IPS-20b (cell line): ENCODE results near the gene TPRA1.

ENCODE experiments used
- H3K27ac ChIP-seq: one replicate; pipeline ENCODE4 v1.5.1; 2013; ENCODE audit warnings: low read length
- H3K27me3 ChIP-seq: 2 replicates; pipeline ENCODE4 v1.6.1; 2013; ENCODE audit warnings: mild to moderate bottlenecking, low read length, inconsistent platforms; ENCODE audit not compliant: insufficient read depth
- H3K36me3 ChIP-seq: 2 replicates; pipeline ENCODE4 v1.6.1; 2013; ENCODE audit warnings: low read depth, mild to moderate bottlenecking, inconsistent platforms, low read length, moderate library complexity; ENCODE audit not compliant: insufficient read depth
- H3K4me1 ChIP-seq: 2 replicates; pipeline ENCODE4 v1.6.1; 2013; ENCODE audit warnings: mild to moderate bottlenecking, control low read depth, inconsistent platforms, low read length, moderate library complexity; ENCODE audit not compliant: insufficient read depth
- H3K4me3 ChIP-seq: 2 replicates; pipeline ENCODE4 v1.5.1; 2013; ENCODE audit warnings: mild to moderate bottlenecking, low read length, inconsistent platforms
- H3K9ac ChIP-seq: 2 replicates; pipeline ENCODE4 v1.6.1; 2013; ENCODE audit warnings: low read depth, mild to moderate bottlenecking, inconsistent platforms, low read length, moderate library complexity
- H3K9me3 ChIP-seq: 2 replicates; pipeline ENCODE4 v1.6.1; 2013; ENCODE audit warnings: mild to moderate bottlenecking, low read depth, low read length, inconsistent platforms; ENCODE audit not compliant: insufficient read depth

Gene TPRA1

DNA sequence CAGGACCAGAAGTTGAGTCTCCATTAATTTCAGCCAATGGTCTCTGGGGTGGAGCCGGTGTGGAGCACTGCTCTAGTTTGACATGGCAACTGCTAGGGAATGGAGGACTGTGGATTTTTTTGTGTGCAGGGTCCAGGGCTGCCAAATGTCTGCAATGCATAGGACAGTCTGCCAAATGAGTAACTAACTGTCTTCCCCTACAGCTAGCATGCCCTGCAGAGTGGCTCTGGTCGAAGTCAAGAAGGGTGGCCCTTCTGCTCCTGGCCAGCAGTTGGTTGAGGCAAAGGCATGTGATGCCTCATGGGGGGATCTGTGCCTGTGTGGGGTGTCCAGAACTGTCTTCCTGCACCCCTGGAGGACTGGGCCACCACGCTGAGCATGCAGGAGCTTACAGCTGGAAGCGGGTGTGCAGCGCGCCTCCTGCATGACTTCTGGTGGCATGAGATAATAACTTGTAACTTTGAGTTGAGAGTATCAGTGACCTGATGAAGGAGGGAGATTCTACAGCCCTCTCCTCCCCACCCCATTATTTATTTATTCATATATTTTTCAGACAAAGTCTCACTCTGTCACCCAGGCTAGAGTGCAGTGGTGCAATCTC, 4.6 kb downstream of the TPRA1 start:
- Histone ChIP-seq H3K4me1 (peaks cover 3% of the 10 kb centered on the region; the same call in 1 of the 2 replicates), H3K36me3 (no peaks in the 10 kb centered on the region), H3K9ac (no peak overlapping the region), H3K9me3 (no peaks in the 10 kb centered on the region), H3K27me3 (peaks cover 8% of the 10 kb centered on the region; the same call in 1 of the 2 replicates), H3K4me3 (no peak overlapping the region), H3K27ac (no peak overlapping the region)

DNA sequence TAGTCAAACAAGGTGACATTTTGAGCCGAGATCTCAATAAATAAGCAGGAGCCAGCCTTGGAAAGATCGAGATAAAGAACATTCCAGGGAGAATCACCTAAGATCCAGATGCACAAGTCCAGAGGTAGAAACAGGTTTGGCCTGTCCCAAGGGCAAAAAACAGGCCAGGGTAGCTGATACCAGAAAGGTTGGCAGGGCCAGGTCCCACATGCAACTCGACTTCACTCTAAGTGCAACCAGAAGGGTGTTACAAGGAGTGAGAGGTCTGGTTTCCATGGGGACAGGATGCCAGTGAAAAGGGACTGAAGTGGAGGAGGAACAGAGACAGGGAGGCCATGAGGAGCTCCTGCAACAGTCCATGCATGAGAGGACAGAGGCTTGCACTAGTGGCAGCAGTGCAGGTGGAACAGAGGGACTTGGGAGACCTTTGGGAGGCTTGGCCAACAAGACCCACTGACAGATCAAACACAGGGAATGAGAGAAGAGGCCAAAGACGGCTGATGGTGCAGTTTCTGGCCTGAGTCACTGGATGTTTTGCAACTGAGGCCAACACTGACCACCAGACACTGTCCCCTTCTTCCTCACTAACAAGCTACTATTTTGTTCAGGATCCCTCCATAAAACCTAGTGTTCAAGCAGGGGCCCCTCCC, 5.2 kb downstream of the TPRA1 start:
- Histone ChIP-seq H3K27ac (no peak overlapping the region), H3K9ac (no peak overlapping the region), H3K36me3 (no peaks in the 10 kb centered on the region), H3K27me3 (peaks cover 8% of the 10 kb centered on the region; the same call in 1 of the 2 replicates), H3K4me1 (peaks cover 3% of the 10 kb centered on the region; the same call in 1 of the 2 replicates), H3K4me3 (no peak overlapping the region), H3K9me3 (no peaks in the 10 kb centered on the region)

DNA sequence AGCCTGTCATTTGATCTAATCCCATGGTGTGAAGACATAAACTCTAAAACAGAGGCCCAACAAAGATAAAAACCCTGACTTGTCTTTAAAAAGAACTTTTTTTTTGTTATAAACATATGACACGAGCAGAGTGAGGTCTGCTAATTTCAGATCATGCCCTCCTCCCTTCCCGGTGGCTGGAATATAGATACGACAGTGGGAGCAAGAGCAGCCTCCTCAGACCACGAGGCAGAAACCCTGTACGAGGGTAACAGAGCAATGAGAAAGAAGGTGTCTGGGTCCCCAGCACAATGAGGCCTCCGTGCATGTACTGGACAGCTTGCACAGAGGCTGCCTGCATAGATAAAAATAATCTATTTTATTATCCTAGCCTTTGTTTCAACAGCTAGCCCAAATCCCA, 5.8 kb downstream of the TPRA1 start:
- Histone ChIP-seq H3K27me3 (peaks cover 7% of the 10 kb centered on the region; the same call in 1 of the 2 replicates), H3K27ac (no peak overlapping the region), H3K36me3 (no peaks in the 10 kb centered on the region), H3K9ac (no peak overlapping the region), H3K9me3 (no peaks in the 10 kb centered on the region), H3K4me1 (peaks cover 3% of the 10 kb centered on the region; the same call in 1 of the 2 replicates), H3K4me3 (no peak overlapping the region)

DNA sequence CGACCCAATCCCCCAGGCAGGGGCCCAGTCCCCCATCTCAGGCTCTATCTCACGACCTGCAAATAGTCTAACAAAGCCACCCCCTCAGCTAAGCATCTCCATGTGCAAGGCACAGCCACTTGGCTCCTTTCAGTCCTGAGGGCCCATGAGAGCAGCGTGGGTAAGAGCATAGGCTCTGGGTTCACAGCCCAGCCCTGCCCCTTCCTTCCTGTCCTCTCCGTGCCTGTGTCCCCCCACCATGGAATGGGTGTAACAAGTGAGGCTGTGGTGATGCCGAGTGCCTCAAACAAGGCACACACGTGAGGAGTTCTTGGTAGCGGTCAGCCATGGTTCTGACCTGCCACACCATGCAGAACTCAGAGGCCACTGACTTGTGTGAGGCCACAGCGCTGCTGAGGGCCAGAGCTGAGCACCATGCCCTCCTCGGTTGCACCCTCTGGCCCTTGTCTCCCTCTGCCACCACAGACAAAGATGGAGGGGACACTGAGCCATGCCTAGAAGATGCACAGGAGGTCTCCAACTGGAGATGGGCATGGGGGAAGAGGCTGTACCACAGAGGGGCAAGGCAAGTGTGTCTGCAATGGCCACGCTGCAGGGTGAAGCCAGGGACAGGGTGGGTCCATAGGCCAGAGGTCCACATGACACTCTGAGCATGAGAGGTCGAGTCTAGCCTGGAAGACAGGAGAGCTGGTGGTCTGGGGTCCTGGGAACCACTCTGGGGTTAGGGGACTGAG, 10.0 kb downstream of the TPRA1 start:
- H3K27ac ChIP-seq, result no peak overlapping the region
- no peaks in the 10 kb centered on the region for H3K4me1 ChIP-seq
- H3K4me3 ChIP-seq, result no peak overlapping the region
- H3K9me3 ChIP-seq, result no peaks in the 10 kb centered on the region
- H3K27me3 ChIP-seq, result no peaks in the 10 kb centered on the region
- H3K9ac ChIP-seq, result no peak overlapping the region
- no peaks in the 10 kb centered on the region for H3K36me3 ChIP-seq

DNA sequence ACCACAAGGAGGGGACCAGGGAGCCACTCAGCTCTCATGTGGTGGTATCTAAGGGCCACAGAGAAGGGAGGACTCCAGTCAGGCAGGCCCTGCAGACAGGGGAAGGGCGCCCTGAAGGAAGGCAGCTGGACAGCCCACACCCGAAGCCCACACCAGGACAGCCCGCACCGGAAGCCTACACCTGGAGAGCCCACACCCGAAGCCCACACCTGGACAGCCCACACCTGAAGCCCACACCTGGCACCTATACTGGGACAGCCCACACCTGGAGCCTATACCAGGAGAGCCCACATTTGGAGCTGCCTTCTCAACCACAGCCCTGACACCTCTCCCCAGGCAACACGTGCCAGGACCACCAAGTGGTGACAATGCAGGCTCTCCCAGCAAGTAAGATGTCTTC, 11.7 kb downstream of the TPRA1 start:
- no peaks in the 10 kb centered on the region for H3K4me1 ChIP-seq
- H3K36me3 ChIP-seq, result peaks cover 11% of the 10 kb centered on the region; the same call in 1 of the 2 replicates
- H3K4me3 ChIP-seq, result no peak overlapping the region
- no peaks in the 10 kb centered on the region for H3K27me3 ChIP-seq
- H3K27ac ChIP-seq, result no peak overlapping the region
- H3K9ac ChIP-seq, result no peak overlapping the region
- H3K9me3 ChIP-seq, result no peaks in the 10 kb centered on the region

DNA sequence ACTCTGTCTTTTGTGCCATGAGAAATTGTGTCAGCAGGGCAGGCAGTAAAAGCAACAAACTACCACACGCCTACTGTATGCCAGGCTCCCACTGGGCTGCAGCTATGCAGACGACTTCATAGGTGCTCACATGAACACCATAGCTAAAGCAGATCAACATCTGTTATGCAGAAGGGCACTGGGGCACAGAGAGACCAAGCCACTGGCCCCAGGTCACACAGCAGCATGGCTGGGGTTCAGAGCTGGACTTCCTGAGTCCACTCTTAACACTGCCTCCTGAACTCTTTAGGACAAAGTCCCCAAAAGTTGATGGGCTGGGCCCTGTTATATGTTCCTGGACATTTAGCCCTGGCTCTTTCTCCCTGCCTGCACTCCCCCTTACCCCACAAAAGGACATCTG, 12.4 kb downstream of the TPRA1 start:
- peaks cover 14% of the 10 kb centered on the region; the same call in 1 of the 2 replicates for H3K36me3 ChIP-seq
- no peaks in the 10 kb centered on the region for H3K9me3 ChIP-seq
- no peak overlapping the region for H3K27ac ChIP-seq
- H3K4me3 ChIP-seq, result no peak overlapping the region
- no peak overlapping the region for H3K9ac ChIP-seq
- no peaks in the 10 kb centered on the region for H3K4me1 ChIP-seq
- H3K27me3 ChIP-seq, result no peaks in the 10 kb centered on the region

DNA sequence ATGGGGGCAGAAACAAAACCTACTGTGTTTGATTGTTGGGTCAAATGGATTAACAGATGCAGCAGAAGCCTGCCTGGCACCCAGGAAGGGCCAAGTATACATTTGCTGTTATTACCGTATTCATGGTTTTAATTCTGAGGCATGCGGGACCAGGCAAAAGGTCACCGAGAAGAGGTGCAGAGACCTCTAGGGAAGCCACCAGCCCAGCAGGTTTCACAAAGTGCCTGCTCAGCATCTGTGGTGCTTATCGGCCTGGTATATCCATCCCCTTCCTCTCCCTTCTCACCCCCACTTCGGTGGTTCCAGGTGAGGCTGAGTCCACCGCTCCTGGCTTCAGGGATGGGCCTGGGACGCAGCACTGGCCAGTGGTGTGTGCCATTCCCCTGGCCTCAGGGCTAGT, 13.1 kb downstream of the TPRA1 start:
- H3K9me3 ChIP-seq, result no peaks in the 10 kb centered on the region
- H3K9ac ChIP-seq, result no peak overlapping the region
- no peak overlapping the region for H3K27ac ChIP-seq
- H3K4me3 ChIP-seq, result no peak overlapping the region
- no peaks in the 10 kb centered on the region for H3K4me1 ChIP-seq
- no peaks in the 10 kb centered on the region for H3K27me3 ChIP-seq
- H3K36me3 ChIP-seq, result peaks cover 15% of the 10 kb centered on the region; the same call in 1 of the 2 replicates

DNA sequence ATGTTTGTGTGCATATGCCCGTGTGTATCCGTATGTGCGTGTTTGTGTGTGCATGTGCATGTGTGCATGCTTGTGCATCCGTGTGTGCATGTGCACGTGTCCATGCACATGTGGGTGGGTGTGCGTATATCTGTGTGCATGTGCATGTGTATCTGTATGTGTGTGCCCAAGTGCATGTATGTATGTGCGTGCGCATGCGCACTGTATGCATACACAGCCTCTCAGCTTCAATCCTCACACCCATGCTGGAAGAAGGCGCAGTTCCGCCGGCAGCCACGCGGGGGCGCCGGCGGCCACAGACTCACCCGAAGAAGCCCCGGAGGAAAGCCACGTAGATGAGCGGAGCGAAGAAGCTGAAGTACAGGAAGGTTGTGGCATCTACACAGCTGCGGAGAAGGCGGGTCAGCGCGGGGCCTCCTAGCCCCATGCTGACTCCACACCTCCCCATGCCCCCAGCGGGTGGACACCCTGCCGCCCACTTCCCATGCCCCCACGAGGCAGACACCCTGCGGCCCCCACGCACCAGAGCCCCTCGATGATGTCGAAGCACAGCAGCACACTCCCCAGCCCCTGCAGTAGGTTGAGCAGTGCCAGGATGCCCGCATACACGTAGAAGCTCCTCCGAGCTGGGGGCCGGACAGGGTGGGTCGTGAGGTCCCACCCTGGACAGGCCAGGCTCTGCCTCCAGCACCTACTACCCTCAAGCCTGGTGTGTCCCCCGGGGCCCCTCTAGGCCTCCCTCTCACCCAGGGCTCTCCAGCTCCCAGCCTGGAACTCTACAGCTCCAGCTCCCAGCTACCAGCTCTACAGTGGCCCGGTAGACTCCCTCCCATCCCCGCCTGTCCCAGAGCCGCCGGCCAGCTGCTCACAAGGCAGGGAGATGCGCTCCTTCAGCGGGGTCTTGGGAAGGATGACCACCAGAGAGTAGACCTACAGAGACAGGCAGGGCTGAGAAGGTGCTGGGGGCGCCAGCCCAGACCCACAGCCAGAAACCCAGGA, 15.4 kb downstream of the TPRA1 start:
- peaks cover 15% of the 10 kb centered on the region; the same call in 1 of the 2 replicates for H3K36me3 ChIP-seq
- no peak overlapping the region for H3K9ac ChIP-seq
- H3K4me1 ChIP-seq, result no peaks in the 10 kb centered on the region
- no peaks in the 10 kb centered on the region for H3K9me3 ChIP-seq
- no peak overlapping the region for H3K4me3 ChIP-seq
- H3K27me3 ChIP-seq, result no peaks in the 10 kb centered on the region
- H3K27ac ChIP-seq, result no peak overlapping the region

DNA sequence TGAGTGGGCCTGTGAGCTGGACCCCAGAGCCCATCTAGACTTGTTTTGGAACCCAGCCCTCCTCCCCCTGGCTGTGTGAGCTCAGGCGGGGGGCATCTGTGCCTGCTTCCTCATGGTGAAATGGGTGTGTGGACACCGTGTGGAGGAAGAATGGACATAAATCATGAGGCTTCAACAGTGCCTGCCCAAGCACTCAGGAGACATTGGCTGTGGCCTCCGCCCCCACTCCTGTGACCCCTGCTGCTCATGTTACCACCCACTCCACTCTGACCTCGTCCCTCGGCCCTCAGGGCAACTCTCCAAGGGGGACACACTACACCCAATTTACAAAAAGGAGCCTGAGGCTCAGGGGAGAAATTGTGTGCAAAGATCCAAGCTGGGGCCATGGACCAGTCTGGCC, 16.6 kb downstream of the TPRA1 start:
- no peaks in the 10 kb centered on the region for H3K4me1 ChIP-seq
- peaks cover 15% of the 10 kb centered on the region; the same call in 1 of the 2 replicates for H3K36me3 ChIP-seq
- no peaks in the 10 kb centered on the region for H3K9me3 ChIP-seq
- H3K4me3 ChIP-seq, result no peak overlapping the region
- no peak overlapping the region for H3K27ac ChIP-seq
- no peaks in the 10 kb centered on the region for H3K27me3 ChIP-seq
- no peak overlapping the region for H3K9ac ChIP-seq

DNA sequence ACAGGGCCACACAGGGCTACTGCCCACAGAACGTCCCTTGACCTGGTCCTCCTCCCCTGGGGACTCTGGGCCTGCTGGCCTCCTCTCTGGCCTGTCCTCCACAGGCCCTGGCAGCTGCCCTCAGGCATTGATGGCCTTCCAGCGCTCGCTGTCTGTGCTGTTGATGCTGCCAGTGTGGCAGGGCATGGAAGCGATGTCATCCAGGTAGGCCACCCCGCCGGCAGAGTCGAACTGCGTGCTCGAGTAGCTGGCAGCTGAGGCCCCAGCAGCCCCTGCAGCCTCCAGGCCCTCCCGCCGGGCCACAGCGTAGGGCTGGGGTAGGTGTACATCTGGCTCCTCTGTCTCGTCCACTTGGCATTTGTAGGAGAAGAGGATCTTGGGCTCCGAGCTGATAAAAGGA, 17.1 kb downstream of the TPRA1 start:
- Histone ChIP-seq H3K27me3 (no peaks in the 10 kb centered on the region), H3K36me3 (peaks cover 15% of the 10 kb centered on the region; the same call in 1 of the 2 replicates), H3K4me3 (no peak overlapping the region), H3K4me1 (no peaks in the 10 kb centered on the region), H3K27ac (no peak overlapping the region), H3K9ac (no peak overlapping the region), H3K9me3 (no peaks in the 10 kb centered on the region)

DNA sequence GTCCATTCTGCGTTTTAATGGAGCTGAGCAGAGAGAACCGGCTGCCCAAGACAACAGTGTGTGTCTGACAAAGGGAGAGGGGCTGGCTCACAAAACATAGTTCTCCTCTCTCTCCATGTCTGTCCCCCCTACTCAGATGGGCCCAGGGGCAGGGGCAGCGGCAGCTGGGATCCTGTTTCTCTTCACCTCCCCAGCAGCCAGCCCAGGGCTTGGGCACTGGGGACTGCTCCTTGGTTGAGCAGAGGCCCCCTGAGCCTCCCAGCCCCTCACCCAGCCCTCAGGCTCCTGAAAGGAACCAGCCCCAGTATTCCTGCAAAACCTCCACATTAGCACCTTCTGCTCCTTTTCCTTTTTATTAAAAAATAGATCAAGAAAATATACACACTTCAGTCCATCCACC, 17.8 kb downstream of the TPRA1 start:
- no peak overlapping the region for H3K4me3 ChIP-seq
- no peak overlapping the region for H3K27ac ChIP-seq
- peaks cover 15% of the 10 kb centered on the region; the same call in 1 of the 2 replicates for H3K36me3 ChIP-seq
- no peaks in the 10 kb centered on the region for H3K27me3 ChIP-seq
- no peaks in the 10 kb centered on the region for H3K4me1 ChIP-seq
- H3K9me3 ChIP-seq, result no peaks in the 10 kb centered on the region
- no peak overlapping the region for H3K9ac ChIP-seq
